Activated T-cell treated with anti-CD3 and anti-CD28 coated beads for 24 hours (primary cell): Measurements from ENCODE around the gene TXLNA.
A peak's percentile ranks its signal among the peaks of the same experiment; 100 is the strongest.
"Not testable (repeated sequence)": the region's sequence is repeated elsewhere in the genome, so short reads cannot be mapped to it uniquely, and the experiment has no call there.

Experiments
- DNase-seq: peaks from one replicate; pipeline ENCODE4 v3.0.0-alpha.2; 2020; ENCODE audit warnings: low read depth

Gene TXLNA

DNA sequence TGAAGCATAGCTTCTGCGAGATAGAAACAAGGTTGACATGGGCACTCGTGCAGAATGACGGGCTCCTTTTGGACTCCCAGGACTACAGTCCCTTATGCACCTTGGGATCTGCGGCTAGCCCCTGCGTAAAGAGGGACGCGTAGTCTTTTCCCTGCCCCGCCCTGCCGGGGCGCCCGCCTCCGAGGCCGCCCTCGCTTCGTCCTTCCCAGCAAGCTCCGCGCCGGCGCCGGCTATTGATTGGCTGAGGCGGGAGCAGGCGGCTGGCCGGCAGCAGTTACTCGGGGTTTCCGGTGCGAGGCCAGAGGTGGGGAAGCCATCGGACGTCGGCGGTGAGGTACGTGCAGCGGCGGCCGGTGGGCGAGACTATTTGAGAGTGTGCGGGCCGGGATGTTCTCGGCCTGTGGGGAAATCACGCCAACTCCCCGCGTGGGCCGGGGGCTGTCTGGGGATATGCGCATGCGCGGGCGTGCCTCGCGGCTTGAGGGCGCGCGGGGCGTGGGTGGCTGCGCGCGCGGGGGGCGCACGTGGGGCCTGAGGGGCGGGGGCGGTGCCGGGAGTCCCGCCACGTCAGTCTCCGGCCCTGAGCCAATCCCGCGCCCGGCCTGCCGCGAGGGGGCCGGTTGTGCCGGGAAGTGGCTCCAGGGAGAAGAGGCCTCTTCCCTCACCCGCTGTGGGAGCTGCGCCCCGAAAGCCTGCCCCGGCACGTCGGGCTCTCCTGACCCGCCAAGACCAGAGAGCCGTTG lies at the start of gene TXLNA:
Gene TXLNA (plus strand): TSS at position 233 of the 743 bp plus-strand sequence. CDS start 671 bp downstream, outside the sequence.
- DNase-seq, result peak; percentile 88

DNA sequence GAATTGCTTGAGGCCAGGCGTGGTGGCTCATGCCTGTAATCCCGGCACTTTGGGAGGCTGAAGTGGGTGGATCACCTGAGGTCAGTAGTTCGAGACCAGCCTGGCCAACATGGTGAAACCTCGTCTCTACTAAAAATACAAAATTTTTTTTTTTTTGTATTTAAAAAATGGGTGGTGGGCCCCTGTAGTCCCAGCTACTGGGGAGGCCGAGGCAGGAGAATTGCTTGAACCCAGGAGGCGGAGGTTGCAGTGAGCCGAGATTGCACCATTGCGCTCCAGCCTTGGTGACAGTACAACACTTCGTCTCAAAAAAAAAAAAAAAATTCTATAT lies 45.6 kb upstream of the TXLNA start:
- not testable (repeated sequence) for DNase-seq

DNA sequence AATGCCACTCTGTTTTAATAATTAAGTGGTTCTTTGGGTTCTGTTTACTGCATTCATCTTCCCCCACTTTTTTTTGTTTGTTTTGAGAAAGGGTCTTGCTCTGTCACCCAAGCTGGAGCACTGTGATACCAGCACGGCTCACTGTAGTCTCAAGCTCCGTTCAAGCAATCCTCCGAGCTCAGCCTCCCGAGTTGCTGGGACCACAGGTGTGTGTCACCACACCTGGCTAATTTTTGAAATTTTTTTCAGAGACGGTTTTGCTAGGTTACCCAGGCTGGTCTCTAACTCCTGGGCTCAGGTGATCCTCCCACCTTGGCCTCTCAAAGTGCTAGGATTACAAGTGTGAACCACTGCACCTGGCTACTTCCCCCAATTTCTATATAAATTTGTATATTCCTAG lies 42.4 kb upstream of the TXLNA start:
- no peak for DNase-seq

DNA sequence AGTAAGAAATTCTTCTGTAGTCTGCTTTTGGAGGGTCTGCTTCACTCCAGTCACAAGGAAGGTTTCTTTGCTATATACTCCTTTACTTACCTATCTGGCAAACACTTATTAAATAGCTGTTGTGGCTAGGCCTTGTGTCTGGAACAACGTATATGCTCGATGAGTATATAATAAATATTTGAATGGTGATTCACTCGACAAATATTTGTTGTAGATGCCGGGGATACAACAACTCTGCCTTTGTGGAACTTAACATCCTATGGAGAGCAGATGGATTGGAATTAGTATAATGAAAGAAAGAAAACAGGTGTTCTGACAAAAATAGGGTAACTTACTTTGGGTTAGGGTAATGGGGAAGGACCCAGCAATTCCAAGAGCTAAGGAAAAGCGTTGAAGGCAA lies 40.5 kb upstream of the TXLNA start:
- no peak for DNase-seq

DNA sequence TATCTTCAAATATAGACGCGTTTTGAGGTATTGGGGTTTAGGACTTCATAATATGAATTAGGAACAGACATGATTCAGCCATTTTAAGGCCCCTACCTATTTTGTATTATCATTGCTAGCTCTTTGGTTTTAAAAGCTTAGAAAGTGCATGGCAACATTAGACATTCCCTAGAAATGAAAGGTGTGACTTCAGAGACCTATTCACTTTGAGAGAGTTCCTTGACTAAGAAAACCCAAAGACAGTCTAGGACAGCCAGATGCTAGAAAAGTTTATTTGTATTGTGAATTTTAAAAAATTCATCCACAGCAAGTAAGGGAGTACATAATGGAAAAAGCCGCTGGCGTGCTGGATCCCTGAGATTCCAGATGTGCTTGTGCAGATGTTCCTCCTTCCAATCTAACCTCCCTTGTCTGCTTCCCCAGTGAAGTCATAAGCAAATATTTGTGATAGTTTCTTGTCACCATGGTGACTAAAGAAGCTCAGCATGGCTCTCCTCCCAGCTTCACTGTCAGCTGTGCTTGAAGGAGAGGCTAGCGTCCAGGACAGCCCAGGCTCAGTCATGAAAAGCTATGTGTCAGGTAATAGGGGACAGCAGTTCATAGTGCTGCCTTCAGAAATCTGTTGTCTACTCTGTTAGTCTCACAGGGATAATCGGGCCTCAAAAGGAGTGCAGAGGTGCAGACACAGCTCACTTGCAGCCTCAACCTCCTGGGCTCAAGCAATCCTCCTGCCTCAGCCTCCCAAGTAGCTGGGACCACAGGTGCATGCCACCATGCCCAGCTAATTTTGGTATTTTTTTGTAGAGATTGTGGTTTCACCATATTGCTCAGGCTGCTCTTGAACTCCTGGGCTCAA lies 36.8 kb upstream of the TXLNA start:
- DNase-seq, result no peak

DNA sequence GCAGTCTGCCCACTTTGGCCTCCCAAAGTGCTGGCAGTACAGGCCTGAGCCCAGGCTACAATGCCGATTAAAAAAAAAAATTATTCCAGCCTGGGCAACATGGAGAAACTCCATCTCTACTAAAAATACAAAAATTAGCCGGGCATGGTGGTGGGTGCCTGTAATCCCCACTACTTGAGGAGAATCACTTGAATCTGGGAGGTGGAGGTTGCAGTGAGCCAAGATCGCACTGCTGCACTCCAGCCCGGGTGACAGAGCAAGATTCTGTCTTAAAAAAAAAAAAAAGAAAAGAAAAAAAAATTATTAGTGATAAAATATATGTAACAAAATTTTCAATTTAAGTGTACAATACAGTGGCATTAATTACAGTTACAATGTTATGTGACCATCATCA lies 36.2 kb upstream of the TXLNA start:
- not testable (repeated sequence) for DNase-seq

DNA sequence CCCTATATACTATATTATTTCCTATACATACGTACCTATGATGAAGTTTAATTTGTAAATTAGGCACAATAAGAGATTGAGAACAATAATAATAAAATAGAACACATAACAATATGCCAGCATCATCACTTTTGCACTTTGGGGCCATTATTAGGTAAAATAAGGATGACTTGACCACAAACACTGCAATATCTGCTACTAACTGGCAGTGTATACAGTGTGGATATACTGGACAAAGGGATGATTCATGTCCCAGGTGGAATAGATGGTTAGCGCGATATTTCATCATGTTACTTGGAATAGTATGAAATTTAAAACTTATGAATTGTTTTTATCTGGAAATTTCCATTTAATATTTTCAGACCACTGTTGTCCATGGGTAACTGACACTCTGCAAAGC lies 35.4 kb upstream of the TXLNA start:
- no peak for DNase-seq

DNA sequence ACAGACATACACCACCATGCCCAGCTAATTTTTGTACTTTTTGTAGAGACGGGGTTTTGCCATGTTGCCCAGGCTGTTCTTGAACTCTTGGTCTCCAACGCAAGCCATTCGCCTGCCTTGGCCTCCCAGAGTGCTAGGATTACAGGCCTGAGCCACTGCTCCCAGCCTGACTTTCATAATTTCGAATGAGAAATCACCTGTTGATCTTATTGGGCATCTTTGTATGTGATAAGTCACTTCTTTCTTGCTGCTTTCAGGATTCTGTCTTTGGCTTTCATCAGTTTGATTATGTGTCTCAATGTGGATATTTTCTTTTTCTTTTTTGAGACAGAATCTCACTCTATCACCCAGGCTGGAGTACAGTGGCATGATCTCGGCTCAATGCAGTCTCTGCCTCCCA lies 31.7 kb upstream of the TXLNA start:
- DNase-seq, result not testable (repeated sequence)

DNA sequence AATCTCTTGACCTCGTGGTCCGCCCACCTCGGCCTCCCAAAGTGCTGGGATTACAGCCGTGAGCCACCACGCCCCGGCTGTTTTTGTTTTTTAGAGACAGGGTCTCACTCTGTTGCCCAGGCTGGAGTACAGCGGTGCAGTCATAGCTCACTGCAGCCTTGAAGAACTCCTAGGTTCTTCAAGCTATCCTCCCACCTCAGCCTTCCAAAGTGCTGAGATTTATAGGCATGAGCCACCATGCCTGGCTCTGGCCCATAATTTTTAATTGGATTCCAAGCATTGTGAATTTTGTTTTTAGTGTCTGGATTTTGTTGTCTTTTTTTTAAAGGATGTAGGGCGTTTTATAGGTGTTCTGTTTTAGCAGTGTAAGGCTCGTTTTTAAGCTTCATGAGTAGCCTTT lies 28.6 kb upstream of the TXLNA start:
- DNase-seq, result no peak

DNA sequence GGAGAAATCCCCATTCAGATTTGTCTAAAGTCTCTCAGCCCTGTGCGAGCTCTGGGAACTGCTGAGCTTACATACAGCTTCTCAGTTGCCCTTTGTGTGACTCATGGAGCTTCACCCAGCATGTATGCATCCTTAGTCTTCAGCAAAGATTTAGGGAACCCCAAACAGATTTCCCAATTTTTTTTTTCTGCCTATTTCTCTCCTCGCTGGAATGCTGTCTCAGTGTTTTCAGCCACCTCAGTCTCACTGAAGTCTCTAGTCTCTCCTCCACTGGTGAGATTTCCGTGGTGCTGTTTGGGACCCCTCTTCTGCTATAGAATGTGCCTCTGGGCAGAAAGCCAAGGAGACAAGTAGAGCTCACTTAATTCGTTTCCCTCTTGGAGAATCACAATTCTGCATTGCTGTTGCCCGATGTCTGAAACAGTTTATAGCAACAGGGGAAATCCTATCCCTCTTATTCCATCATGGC lies 28.1 kb upstream of the TXLNA start:
- no peak for DNase-seq

DNA sequence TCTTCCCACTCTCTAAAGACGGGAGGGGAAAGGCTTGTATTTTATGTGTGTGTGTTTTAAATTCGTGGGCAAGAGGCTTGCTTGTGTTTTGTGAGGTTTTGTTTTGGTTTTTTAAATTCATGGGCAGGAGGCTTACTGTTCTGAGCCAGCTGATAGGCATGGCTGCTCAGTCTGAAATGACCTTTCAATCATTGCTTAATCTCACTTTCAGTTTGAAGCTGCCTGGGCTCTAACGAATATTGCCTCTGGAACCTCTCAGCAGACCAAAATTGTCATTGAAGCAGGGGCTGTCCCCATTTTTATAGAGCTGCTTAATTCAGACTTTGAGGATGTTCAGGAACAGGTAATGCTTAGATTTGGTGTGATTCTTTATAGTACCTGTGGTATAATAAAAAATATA lies 20.3 kb upstream of the TXLNA start:
- no peak for DNase-seq

DNA sequence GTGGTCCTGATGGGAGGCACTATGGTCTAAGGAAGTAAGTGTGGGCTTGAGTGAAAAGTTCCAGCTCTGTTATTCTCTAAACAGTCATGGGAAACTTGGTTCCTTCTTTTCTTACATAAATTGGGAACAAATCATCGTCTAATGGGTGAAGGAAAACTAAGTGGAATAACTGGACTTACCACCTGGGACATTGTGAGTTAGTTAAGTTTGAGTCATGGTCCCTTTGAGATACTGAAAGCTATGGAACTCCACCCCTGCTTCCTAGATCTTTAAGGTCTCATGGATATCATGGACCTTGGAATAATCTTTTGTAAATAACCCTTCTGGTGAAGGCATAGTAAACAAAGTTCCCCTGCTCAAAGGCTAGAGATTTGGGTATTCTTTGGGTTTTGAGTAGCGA lies 16.1 kb upstream of the TXLNA start:
- no peak for DNase-seq

DNA sequence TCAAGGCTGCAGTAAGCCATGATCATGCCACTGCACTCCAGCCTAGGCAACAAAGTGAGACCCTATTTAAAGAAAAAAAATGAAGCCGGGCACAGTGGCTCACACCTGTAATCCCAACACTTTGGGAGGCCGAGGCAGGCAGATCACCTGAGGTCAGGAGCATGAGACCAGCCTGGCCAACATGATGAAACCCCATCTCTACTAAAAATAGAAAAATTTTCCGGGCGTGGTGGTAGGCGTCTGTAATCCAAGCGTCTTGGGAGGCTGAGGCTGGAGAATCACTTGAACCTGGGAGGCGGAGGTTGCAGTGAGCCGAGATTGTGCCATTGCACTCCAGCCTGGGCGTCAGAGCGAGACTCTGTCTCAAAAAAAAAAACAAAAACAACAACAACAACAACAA lies 13.8 kb upstream of the TXLNA start:
- DNase-seq, result not testable (repeated sequence)

DNA sequence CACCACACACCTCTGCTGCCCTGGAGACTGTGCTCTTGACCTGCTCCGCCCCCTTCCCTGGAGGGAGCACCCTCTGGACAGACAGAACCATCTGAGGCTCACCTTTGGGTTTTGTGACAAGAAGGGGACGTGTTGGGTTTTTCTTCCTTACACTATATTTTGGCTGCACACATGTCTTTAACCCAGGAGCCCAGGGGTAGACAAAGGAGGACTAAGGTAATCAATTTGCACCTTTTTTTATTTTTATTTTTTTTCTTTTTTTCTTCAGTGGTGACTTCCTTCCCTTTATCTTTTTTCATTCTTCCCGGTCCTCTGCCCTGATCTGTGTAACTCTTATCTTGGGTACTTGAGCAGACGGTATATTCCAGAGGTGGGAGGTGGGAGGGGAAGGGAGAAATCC lies 8.5 kb upstream of the TXLNA start:
- no peak for DNase-seq

DNA sequence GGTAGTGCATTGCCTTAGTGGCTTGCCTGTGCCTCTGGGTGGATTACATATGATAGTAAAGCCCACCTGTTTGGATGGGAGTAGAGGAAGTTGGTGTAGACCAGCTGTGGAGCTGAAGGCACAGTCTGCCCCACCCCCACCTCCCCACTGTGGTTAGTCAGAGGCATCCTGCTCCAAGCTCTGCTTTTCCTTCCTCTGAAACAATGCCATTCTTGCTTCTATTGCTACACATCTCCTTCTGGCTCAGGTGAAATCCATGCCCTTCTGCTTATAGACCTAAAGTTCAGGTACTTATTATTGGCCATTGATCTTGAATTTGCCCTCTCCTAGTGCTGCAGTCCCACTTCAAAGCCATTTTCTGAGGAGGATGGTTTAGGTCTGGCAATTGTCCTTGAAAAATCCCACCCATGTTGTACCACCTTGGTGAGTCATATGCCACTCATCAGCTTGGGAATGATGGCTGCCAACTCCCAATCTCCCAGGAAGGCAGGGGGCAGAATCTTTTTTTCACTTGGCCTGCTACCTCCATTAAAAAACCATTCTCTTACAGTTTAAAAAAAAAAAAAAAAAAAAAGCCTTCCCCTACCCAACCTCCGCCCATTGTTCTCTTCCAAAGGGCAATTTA lies 6.7 kb upstream of the TXLNA start:
- no peak for DNase-seq

DNA sequence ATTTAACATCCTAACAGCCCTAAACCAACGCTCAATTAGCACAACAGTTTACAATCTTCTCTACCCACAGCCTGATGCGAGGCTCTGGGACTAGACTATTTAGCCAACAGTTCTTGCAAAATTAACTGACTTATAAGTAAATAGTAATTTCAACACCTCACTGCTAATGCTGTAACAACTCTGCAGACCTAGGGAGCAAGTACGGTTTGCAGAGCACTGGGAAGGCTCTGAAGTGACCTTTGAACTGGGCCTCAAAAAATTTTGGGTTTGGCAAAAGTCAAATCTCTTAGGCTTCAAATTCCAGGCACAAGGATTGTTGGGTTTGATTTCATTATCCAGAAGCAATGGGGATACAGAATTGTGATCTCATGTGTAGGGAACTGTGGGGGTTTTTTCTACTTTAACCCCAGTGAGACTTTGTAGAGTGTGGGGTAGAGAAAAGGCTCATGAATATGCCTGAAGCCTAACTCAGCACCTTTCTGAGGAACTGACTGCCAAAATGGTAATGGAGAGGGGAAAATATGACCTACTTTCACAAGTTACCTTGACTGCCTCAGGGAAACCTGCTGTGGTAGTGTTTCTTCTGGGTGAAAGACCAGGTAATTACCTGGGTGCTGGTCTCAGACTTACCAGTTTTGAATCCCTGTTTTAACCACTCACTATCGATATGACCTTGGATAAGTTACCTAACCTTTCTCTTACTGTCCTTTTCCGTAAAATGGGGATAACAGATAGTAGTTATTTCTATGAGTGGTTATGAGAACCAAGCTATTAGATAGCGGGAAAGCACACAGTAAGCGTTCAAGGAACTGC lies 889 bp upstream of the TXLNA start:
- DNase-seq, result no peak

DNA sequence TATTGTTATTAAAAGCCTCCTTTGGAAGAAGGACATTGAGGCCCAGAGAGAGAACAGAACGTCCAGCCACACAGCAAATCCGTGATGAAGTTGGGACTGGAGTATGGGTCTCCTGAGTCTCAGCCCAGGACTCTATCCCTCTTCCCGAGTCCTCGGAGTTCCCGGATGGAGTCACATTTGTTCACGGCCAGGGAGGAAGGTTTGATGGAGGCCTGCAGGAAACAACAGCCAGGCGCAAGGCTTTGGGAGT lies 357 bp upstream of the TXLNA start:
- DNase-seq, result no peak

DNA sequence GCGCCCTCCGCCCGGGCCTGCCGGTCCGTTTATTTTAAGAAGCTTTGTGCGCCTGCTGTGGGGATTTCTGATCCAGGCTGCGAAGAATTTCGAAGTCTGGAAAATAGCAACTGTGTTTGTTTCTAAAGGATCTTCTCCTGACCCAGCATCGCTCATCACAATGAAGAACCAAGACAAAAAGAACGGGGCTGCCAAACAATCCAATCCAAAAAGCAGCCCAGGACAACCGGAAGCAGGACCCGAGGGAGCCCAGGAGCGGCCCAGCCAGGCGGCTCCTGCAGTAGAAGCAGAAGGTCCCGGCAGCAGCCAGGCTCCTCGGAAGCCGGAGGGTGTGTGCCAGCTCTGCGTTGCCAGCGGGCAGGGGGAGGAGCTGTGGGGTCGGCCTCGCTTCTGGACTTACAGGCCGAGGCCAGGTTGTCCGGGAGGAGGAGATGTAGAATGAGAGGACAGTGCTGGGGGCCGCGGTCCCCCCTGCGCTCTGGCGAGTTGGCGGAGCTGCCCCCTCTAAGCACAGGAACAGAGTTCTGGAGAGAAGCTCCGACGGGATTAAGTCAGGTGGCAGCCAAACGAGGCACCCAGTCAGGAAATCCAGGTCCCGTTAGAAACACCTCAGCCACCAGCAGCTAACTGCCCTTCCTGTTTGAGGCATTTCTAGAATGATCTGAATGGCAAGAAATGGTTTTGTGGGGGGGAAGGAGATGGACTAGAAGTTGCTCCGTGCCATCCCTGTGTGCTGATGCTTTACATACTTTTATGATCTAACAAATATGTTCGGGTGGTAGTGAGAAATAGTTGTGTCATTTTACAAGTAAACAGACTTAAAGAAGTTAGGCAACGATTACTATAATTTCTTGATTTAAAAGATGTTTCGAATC lies 948 bp downstream of the TXLNA start:
- DNase-seq, result peak; percentile 10

DNA sequence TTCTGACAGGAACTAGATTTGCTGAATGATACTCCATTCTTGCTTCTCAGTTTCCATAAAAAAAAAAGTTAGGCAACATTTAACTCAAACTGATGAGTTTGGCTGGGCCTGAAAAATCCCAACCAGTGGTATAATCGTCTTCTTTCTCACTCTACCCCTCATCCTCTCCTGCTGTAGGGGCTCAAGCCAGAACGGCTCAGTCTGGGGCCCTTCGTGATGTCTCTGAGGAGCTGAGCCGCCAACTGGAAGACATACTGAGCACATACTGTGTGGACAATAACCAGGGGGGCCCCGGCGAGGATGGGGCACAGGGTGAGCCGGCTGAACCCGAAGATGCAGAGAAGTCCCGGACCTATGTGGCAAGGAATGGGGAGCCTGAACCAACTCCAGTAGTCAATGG lies 1.6 kb downstream of the TXLNA start:
- no peak for DNase-seq

DNA sequence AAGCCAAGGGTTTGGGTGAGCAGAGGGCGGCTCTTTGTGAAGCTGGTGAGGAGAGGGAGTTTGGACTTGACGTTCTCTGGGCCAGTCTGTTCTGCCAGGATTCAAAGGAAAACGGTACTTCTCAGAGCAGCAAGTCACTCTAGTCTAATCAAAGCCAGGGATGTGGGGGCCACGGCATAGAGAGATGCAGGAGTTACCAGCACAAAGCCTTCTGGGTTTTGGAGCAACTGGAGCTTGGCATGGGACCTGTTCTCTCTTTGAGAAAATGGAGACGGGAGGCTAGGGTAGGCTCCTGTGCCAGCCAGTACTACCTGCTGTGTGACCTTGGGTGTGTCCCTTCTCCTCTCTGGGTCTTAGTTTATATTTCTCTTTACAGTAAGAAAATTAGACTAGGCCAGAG lies 2.1 kb downstream of the TXLNA start:
- no peak for DNase-seq

DNA sequence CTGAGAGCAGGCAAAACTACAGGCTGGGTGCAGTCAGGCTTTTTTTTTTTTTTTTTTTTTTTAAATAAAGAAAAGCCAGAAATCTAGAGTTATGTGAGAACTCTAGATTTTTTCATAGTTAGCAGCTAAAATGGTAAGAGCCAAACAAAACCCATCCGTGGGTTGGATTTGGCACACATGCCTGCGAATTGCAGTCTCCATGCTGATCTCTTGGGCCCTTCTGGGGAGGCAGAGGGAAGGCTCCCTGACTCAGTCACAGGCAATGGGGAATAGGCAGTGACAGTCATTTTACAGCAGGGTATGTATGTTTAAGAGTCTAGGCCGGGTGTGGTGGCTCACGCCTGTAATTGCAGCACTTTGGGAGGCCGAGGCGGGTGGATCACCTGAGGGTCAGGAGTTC lies 2.6 kb downstream of the TXLNA start:
- DNase-seq, result no peak

DNA sequence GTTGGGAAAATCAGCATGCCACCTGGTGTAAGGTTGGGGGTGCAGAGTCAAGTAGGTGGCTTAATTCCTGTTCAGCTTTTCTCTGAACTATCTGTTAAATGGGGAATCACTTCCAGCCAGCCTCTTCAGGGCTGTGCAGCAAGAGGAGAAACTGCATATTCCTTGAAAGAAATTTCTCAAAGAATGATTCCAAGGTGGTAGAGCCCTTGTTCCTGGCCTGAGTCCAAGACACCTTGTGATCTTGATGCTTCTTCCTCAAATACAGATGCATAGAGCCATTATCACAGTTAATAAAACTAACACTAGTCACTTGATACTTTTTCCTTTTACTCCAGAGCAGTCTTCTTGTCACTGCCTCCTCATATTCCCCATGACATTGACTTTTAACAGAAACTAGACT lies 5.2 kb downstream of the TXLNA start:
- no peak for DNase-seq
